Left kidney (tissue), 2 donors: Measurements from ENCODE around the gene KIF25. TPM values are rescaled to one million over a fixed set of nuclear protein-coding genes. Genes with fewer than 3 reads are reported as not detected.

ENCODE experiments used
- DNase-seq: peaks from one replicate; pipeline ENCODE4 v3.0.0-alpha.2; 2013
- polyA plus RNA-seq: library from polyadenylated mRNA; unstranded; fragments of 120-200 nt; gene quantifications from one replicate; pipeline ENCODE4 v1.2.1, GENCODE V29; 2013; ENCODE audit not compliant: insufficient read length

Gene KIF25
- polyA plus RNA-seq, 1 donor = 0.76 TPM

- no peak for DNase-seq
Observed at GRCh38 chr6:168089186-168090063, 92.0 kb downstream of the KIF25 start.

GRCh38 chr6:168090064-168090690, 92.7 kb downstream of the KIF25 start:
- no peak for DNase-seq

GRCh38 chr6:168090706-168091105, 93.2 kb downstream of the KIF25 start:
- no peak for DNase-seq

GRCh38 chr6:168091381-168092264, 94.2 kb downstream of the KIF25 start:
- no peak for DNase-seq

- DNase-seq = no peak
Observed at GRCh38 chr6:168092541-168092940, 95.1 kb downstream of the KIF25 start.

GRCh38 chr6:168093071-168093505, 95.6 kb downstream of the KIF25 start:
- DNase-seq = no peak

GRCh38 chr6:168093634-168094033, 96.2 kb downstream of the KIF25 start:
- DNase-seq = no peak

Other genes starting within 250 kb of the KIF25 start
- 256 TPM for gene AFDN, start 170.8 kb upstream of the KIF25 start, polyA plus RNA-seq
- gene FRMD1, start 81.5 kb downstream of the KIF25 start, polyA plus RNA-seq = 25.1 TPM